Body of pancreas (tissue), 4 donors: ENCODE results near the gene HSD3B7. TPM values are rescaled to one million over a fixed set of nuclear protein-coding genes. Genes with fewer than 3 reads are reported as not detected.

Experiments
- ATAC-seq: fragments of 150-250 bp; one replicate; pipeline ENCODE4 v1.9.1; 2016
- DNase-seq, 4 donors: peaks; one replicate each; pipeline ENCODE4 v3.0.0-alpha.2; 2019
- H3K27ac ChIP-seq, 4 donors: fragments of 200-600 bp; sonication (generic); 1 replicate in 3 of 4; 2 replicates in 1 of 4; pipeline versions ENCODE4 v1.5.1 to v1.6.1; 2016 to 2019; ENCODE audit warnings: mild to moderate bottlenecking in 1 of 4, mixed read lengths in 1 of 4, moderate library complexity in 1 of 4
- H3K27me3 ChIP-seq, 2 donors: fragments of 200-600 bp; sonication (generic); one replicate each; pipeline ENCODE4 v1.6.0; 2016; ENCODE audit warnings: mild to moderate bottlenecking in 1 of 2
- H3K36me3 ChIP-seq, 2 donors: fragments of 200-600 bp; sonication (generic); replicated peaks in 1 of 2; 2 replicates each; pipeline ENCODE4 v1.5.1; 2016; ENCODE audit warnings: low read depth in 2 of 2; ENCODE audit not compliant: insufficient read depth in 1 of 2
- H3K4me1 ChIP-seq: fragments of 200-600 bp; sonication (generic); one replicate; pipeline ENCODE4 v1.6.0; 2016
- H3K4me3 ChIP-seq, 2 donors: fragments of 200-600 bp; sonication (generic); 1 replicate in 1 of 2; 2 replicates in 1 of 2; pipeline ENCODE4 v1.5.1; 2016 to 2019
- H3K9me3 ChIP-seq, 3 donors: fragments of 200-600 bp; sonication (generic); 1 replicate in 2 of 3; 2 replicates in 1 of 3; pipeline ENCODE4 v1.5.1; 2016
- CTCF ChIP-seq, 7 experiments: fragments of 450-650 bp in 4 of 7; fragments of 200-600 bp in 3 of 7; sonication (generic) in 3 of 7; IDR thresholded peaks; one replicate each; pipeline ENCODE4 v1.5.1; 2016 to 2019; ENCODE audit warnings: antibody characterized with exemption in 7 of 7
- POLR2A ChIP-seq, 3 donors: fragments of 450-650 bp; IDR thresholded peaks; one replicate each; pipeline ENCODE4 v1.6.1; 2016; ENCODE audit warnings: antibody characterized with exemption in 3 of 3, mild to moderate bottlenecking in 2 of 3
- WGBS, 2 donors: methylation state at CpG; one replicate each; pipeline ENCODE4 v1.1.5; 2017; 5-methylcytosine and 5-hydroxymethylcytosine counted together
- intact Hi-C: fragments of 100-400 bp; cut with DNase I; formaldehyde crosslinking; loops from one replicate; pipeline ENCODE4 v1.15.1; 2023
- total RNA-seq, 2 donors: library from RNA; depleted of rRNA; stranded (reverse); fragments of >200 nt; gene quantifications; one replicate each; pipeline ENCODE4 v1.1.0, GENCODE V29; 2016

The HSD3B7 gene
- total RNA-seq, 2 donors from 2014 or later = 20.5 to 21.4 TPM

DNA sequence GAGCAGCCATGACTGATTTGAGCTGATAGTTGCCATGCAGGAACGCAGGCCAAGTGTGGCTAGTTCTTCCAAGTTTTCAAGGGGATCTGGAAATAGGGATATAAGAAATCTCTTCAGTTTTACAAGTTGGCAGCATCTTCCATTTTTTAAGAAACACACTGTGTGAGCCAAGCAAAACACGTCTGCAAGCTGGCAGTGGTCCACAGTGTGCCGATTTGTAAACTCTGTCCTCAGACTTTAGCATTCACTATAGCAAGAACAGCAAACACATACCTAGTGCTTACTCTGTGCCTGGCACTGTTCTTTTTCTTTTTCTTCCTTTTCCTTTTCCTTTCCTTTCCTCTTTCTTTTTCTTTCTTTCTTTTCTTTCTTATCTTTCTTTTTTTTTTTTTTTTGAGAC is 33.3 kb upstream of the HSD3B7 start:
- no peak overlapping the region for H3K27ac ChIP-seq
- H3K4me1 ChIP-seq = peaks cover 39% of the 10 kb centered on the region
- H3K27me3 ChIP-seq = no peaks in the 10 kb centered on the region
- ATAC-seq (no peak), DNase-seq (peak in 3 of 4 donors; percentile 43 to 58 (median 49))
- no peaks in the 10 kb centered on the region for H3K9me3 ChIP-seq
- 28 to 41% methylated on average over 3 of the region's 3 CpGs for WGBS, 2 donors
- no peaks in the 10 kb centered on the region for H3K36me3 ChIP-seq
- H3K4me3 ChIP-seq = no peak overlapping the region
- TF ChIP-seq POLR2A (IDR thresholded peaks at IDR 0.05) (no peak), CTCF (IDR thresholded peaks at IDR 0.05) (no peak)
- intact Hi-C loops = no loop called here

DNA sequence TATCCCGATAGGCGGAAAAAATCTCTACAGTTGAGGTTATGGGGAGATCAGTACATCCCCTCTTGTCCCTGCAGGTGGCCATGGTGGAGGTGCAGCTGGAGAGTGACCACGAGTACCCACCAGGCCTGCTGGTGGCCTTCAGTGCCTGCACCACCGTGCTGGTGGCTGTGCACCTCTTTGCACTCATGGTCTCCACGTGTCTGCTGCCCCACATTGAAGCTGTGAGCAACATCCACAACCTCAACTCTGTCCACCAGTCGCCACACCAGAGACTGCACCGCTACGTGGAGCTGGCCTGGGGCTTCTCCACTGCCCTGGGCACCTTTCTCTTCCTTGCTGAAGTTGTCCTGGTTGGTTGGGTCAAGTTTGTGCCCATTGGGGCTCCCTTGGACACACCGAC is 31.9 kb upstream of the HSD3B7 start:
- Histone ChIP-seq H3K9me3 (no peaks in the 10 kb centered on the region), H3K4me3 (no peak overlapping the region), H3K36me3 (no peaks in the 10 kb centered on the region), H3K27ac (peak overlapping the region in 2 of 4 donors; percentile 28 to 43), H3K27me3 (no peaks in the 10 kb centered on the region), H3K4me1 (peaks cover 45% of the 10 kb centered on the region)
- intact Hi-C loops = no loop called here
- DNase-seq (no peak), ATAC-seq (no peak)
- 81 to 91% methylated on average over 8 to 9 of the region's 9 CpGs for WGBS, 2 donors
- TF ChIP-seq CTCF (IDR thresholded peaks at IDR 0.05) (no peak), POLR2A (IDR thresholded peaks at IDR 0.05) (no peak)

DNA sequence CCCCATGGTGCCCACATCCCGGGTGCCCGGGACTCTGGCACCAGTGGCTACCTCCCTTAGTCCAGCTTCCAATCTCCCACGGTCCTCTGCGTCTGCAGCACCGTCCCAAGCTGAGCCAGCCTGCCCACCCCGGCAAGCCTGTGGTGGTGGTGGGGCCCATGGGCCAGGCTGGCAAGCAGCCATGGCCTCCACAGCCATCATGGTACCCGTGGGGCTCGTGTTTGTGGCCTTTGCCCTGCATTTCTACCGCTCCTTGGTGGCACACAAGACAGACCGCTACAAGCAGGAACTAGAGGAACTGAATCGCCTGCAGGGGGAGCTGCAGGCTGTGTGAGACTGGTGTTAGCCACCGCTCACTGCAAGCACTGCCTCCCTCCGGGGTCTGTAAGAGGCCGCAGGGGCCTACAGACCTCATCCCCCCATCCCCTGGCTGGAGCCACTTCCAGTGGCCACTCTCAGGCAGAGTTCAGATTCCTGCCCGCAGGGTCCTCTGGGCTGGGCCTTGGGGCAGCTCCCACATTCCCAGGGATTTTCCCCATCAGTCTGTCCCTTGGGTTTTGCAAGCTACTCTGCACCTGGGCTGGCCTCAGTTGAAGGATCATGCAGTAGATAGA is 31.4 kb upstream of the HSD3B7 start:
- DNase-seq (peak; percentile 57 to 67 (median 60)), ATAC-seq (no peak)
- Histone ChIP-seq H3K27ac (peak overlapping the region in 2 of 4 donors; percentile 28 to 43), H3K36me3 (no peaks in the 10 kb centered on the region), H3K4me3 (no peak overlapping the region), H3K4me1 (peaks cover 47% of the 10 kb centered on the region), H3K9me3 (no peaks in the 10 kb centered on the region), H3K27me3 (no peaks in the 10 kb centered on the region)
- WGBS, 2 donors = 43 to 53% methylated on average over 8 to 14 of the region's 15 CpGs
- intact Hi-C loops = no loop called here
- TF ChIP-seq POLR2A (IDR thresholded peaks at IDR 0.05) = no peak
- peak; percentile 27 to 48 (median 44) for TF ChIP-seq CTCF (IDR thresholded peaks at IDR 0.05)

- Histone ChIP-seq H3K27me3 (no peaks in the 10 kb centered on the region), H3K4me3 (no peak overlapping the region), H3K27ac (no peak overlapping the region), H3K4me1 (peaks cover 55% of the 10 kb centered on the region), H3K36me3 (peaks cover 0 to 3% of the 10 kb centered on the region in 2 donors), H3K9me3 (no peaks in the 10 kb centered on the region)
- no peak for DNase-seq
- intact Hi-C loops = no loop called here
- no peak for TF ChIP-seq CTCF (IDR thresholded peaks at IDR 0.05)
- TF ChIP-seq POLR2A (IDR thresholded peaks at IDR 0.05) = no peak
- no peak for ATAC-seq
- WGBS, 2 donors = 73 to 75% methylated on average over 8 of the region's 8 CpGs
Measured at GRCh38 chr16:30954993-30955392, 30.0 kb upstream of the HSD3B7 start.
